ENCODE data around the gene SYPL1.
A peak's percentile ranks its signal among the peaks of the same experiment; 100 is the strongest.

SYPL1 gene

GRCh38 chr7:106121189-106121810 lies 9.2 kb upstream of the SYPL1 start:
- no peak for DNase-seq

DNA sequence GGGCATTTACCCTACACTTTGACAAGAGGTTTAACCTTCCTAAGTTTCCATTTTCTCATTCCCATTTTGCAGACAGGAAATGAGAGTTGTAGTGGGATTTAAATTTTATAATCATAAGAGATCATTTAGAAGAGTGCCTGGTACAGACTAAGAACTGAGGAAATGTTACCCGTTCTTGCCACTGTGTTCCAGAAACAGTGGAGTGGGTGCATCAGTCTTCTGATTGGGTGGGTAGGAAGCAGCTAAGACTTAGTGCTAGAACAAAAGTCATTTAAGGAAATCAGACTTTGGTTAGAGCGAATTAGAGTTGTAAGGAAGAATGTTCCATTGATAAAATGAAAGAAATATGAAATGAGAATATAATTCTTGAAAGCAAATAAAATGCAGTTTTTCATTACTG lies 8.4 kb upstream of the SYPL1 start:
- DNase-seq, result no peak

GRCh38 chr7:106119719-106120118 lies 7.6 kb upstream of the SYPL1 start:
- no peak for DNase-seq

- DNase-seq, result no peak
Observed at GRCh38 chr7:106117786-106118544, 5.9 kb upstream of the SYPL1 start.

DNA sequence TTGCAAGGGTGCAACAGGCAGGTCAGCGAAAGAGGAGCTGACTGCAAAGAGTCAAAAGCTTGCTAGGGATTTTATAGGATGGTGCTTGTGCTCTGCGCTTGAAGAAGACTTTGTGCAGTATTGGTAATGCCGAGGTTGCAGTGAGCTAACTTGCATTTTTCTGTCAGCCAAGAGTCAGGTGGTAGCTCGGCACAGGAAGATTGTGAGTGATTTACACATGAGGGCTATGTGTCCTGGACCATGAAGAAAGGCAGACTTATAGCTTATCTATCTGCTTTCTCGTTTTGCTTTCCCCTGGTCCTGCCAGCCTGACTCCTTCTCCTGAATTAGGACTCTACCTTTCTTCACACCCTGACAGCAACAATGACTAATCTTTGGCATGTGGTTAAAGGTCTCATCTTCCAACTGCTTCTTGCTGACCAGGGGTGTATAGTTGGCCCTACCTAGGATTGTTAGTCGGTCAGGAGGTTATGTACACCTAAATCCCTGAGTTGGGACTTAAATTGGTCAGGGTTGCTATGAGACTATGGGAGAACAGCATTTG lies 4.1 kb upstream of the SYPL1 start:
- no peak for DNase-seq

GRCh38 chr7:106114716-106115383 lies 2.7 kb upstream of the SYPL1 start:
- DNase-seq, result peak; percentile 15 to 18

DNA sequence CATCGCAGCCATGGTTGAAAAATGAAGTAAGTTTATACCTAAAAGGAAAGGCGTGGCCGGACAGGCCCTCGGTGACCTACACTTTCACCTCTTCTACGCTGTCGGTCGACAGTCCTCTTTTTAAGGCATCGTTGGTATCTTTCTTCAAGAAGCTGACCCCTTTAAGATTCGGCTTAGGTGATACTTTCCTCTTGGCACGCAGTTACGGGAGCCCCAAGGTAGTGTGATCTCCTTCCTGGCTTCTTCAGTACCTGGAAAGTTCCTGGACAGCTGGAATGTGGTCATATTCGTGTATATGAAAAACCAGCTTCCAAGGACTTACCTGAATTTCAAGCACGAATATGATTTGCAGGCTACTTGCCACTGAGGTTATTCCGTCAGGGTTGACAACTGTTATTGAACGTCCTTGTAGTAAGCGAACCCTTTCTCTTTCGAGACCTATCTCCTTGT lies 885 bp upstream of the SYPL1 start:
- DNase-seq, result no peak

GRCh38 chr7:106111655-106112117 lies 426 bp downstream of the SYPL1 start:
- peak; percentile 25 to 32 for DNase-seq

DNA sequence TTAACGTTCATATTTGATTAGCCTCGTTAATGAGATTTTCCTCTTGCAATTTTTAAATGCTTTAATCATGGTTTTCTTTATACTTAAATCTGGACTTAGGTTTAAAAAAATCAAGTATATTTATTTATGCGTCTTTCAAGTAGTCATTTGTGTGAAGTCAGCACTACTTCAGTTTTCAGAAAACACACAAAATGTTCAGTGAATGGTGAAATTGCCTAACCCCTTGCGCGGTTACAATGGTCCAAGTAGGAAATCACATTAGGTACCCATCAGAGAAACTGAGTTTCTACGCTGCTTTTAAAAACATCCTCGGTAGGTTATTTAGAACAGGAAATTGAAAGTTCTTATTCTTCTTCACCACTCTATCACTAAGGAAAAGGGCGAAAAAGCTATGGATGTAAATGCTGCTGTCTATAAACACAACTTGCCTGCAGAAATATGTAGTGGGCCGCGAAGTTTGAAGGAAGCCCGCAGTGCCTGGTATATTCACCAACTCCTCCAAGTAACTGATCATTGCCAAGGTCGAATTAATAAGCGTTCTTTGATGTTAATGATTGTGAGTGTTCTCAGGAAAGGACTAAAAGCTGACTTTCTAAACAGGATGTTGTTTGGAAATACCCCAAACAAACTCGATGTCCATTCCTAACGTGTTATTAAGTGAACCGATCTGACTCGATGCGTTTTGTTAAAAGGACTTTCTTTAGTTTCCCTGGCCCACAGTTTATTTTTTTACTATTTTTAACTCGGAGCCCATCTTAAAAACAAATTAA lies 1.0 kb downstream of the SYPL1 start:
- no peak for DNase-seq

- no peak for DNase-seq
Observed at GRCh38 chr7:106110238-106110560, 1.9 kb downstream of the SYPL1 start.

GRCh38 chr7:106109521-106110237 lies 2.4 kb downstream of the SYPL1 start:
- no peak for DNase-seq

- DNase-seq, result no peak
Observed at GRCh38 chr7:106108991-106109390, 3.1 kb downstream of the SYPL1 start.

- DNase-seq, result no peak
Observed at GRCh38 chr7:106104721-106105260, 7.3 kb downstream of the SYPL1 start.

DNA sequence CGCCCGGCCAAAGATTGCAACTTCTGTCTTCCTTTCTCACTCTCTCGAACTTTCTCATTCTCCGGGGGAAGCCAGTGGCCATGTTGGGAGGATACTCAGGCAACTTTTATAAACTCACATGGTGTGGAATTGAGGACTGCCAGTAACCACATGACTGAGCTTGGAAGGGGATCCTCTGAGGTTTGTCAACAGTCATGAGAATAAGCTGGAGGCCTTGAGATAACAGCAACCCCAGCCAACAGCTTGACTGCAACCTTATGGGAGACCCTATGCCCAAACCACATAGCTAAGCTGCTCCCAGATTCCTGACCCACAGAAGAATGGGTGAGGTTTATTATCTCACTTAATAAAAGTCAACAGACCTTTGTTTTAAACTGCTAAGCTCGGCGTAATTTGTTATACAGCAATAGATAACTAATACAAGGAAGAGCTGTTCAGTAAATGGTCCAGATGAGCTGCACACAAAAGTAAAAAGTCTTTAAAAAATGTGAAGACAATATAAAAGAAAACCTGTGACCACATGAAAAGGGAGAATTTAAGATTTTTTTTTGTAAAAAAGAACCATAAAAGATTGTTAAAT lies 9.6 kb downstream of the SYPL1 start:
- DNase-seq, result no peak

GRCh38 chr7:106101726-106102125 lies 10.4 kb downstream of the SYPL1 start:
- no peak for DNase-seq

- no peak for DNase-seq
Observed at GRCh38 chr7:106100863-106101629, 11.1 kb downstream of the SYPL1 start.

GRCh38 chr7:106099539-106099938 lies 12.6 kb downstream of the SYPL1 start:
- DNase-seq, result no peak

DNA sequence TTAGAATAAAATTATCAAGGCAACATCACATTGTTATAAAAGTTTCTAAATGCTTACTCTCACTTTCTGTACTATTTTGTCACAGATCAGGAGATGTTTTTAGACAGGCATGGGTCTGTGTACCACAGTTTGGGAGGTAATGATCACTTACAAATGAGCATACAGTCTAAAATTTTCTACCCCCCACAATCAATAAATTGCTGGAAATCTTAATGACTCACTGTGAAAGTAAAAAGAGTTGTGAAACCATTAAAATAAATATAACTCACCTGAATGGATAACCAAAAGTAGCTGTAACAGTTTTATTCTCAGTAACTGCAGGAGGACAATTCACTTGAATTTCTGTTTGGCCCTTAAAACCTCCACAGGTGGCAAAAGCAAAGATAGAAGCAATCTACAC lies 13.2 kb downstream of the SYPL1 start:
- DNase-seq, result no peak

- no peak for DNase-seq
Observed at GRCh38 chr7:106095634-106096033, 16.5 kb downstream of the SYPL1 start.

DNA sequence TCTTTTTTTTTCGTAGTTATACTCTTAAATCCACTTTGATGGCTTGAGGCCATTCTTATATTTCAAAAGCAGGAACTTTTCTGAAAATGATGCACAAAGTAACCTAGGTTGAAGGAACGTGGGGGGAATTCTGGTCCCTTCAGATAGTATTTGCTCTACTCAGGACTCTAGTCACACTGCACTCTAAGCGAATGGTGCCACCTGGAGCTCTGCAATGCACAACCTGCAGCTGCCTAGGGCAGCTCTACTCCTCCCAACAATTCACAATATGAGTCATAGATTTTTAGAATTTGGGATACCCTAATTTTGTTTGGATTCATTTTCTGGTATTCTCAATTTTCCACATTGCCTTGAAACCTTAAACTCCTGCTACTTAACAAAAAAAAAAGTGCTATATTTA lies 17.3 kb downstream of the SYPL1 start:
- DNase-seq, result no peak

DNA sequence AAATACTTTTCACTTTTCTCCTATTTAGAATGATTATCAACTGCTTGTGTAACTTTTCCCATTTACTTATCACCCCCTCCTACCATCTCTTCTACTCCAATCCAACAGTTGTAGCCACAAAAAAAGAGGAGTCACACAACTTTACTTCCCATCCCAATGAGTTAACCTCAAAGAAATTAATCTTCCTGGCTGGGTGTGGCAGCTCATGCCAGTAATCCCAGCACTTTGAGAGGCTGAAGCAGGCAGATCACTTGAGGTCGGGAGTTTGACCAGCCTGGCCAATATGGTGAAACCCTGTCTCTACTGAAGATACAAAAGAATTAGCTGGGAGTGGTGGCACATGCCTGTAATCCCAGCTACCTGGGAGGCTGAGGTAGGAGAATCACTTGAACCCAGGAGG lies 19.9 kb downstream of the SYPL1 start:
- DNase-seq, result no peak

Data from stimulated activated CD4-positive, alpha-beta T cell treated with anti-CD3 and anti-CD28 coated beads, Interleukin-4, amount 100 ng/mL, for 4 hours (primary cell).